Measurements from ENCODE around the gene RANBP9. TPM values are rescaled to one million over a fixed set of nuclear protein-coding genes. Genes with fewer than 3 reads are reported as not detected.
A peak's percentile ranks its signal among the peaks of the same experiment; 100 is the strongest.

RANBP9 gene
- total RNA-seq, 2 experiments from 2014 or later, result 53.3 to 56.2 TPM

- ChIA-PET CTCF (interaction anchor here (0.9 to 1.0 kb wide), 2 partner anchors 9 to 55 kb away, joined by 3 read pairs; no protein-coding TSS in a partner anchor), POLR2A (interaction anchor here (1.1 kb wide), 1 partner anchor 10 kb away, joined by 4 read pairs; no protein-coding TSS in a partner anchor)
- no peak for TF ChIP-seq CTCF (IDR thresholded peaks at IDR 0.05)
- peaks cover 13% of the 10 kb centered on the region for H3K9me3 Mint-ChIP-seq
- H3K36me3 Mint-ChIP-seq (ENCODE audit: low read depth), result peaks cover 43% of the 10 kb centered on the region
- ATAC-seq, result no peak
- H3K27ac Mint-ChIP-seq, result peak overlapping the region; percentile 64
- H3K4me1 Mint-ChIP-seq (ENCODE audit: low read depth), result peaks cover 57% of the 10 kb centered on the region
- DNase-seq, result no peak
- H3K4me3 Mint-ChIP-seq, result no peak overlapping the region
- intact Hi-C loops (cut with micrococcal nuclease), result no loop called here
- no peaks in the 10 kb centered on the region for H3K27me3 Mint-ChIP-seq
Measured at GRCh38 chr6:13679996-13680395, 31.6 kb downstream of the RANBP9 start.

GRCh38 chr6:13678255-13678983, 33.2 kb downstream of the RANBP9 start:
- H3K27ac Mint-ChIP-seq, result no peak overlapping the region
- no peak overlapping the region for H3K4me3 Mint-ChIP-seq
- H3K4me1 Mint-ChIP-seq (ENCODE audit: low read depth), result peaks cover 54% of the 10 kb centered on the region
- DNase-seq, result no peak
- ChIA-PET POLR2A (interaction anchor here (0.6 to 1.4 kb wide), 5 partner anchors 9 to 46 kb away, joined by 3 to 5 read pairs (median 3); partner anchors contain the start of gene RANBP9), CTCF (interaction anchor here (1.2 to 1.7 kb wide), 4 partner anchors 10 to 90 kb away, joined by 3 to 8 read pairs (median 3); no protein-coding TSS in a partner anchor)
- intact Hi-C loops (cut with micrococcal nuclease), result no loop called here
- ATAC-seq, result no peak
- H3K36me3 Mint-ChIP-seq (ENCODE audit: low read depth), result peaks cover 49% of the 10 kb centered on the region
- no peaks in the 10 kb centered on the region for H3K27me3 Mint-ChIP-seq
- no peak for TF ChIP-seq CTCF (IDR thresholded peaks at IDR 0.05)
- peaks cover 13% of the 10 kb centered on the region for H3K9me3 Mint-ChIP-seq

GRCh38 chr6:13677878-13678254, 33.8 kb downstream of the RANBP9 start:
- ATAC-seq, result no peak
- ChIA-PET POLR2A (interaction anchor here (0.8 to 1.4 kb wide), 4 partner anchors 10 to 34 kb away, joined by 3 to 5 read pairs (median 4); partner anchors contain the start of gene RANBP9), CTCF (interaction anchor here (0.9 to 1.7 kb wide), 6 partner anchors 10 to 91 kb away, joined by 3 to 8 read pairs (median 3); partner anchors contain the start of gene NOL7)
- intact Hi-C loops (cut with micrococcal nuclease), result no loop called here
- Mint-ChIP-seq H3K4me3 (no peak overlapping the region), H3K4me1 (ENCODE audit: low read depth) (peaks cover 57% of the 10 kb centered on the region), H3K27me3 (no peaks in the 10 kb centered on the region), H3K36me3 (ENCODE audit: low read depth) (peaks cover 47% of the 10 kb centered on the region), H3K27ac (no peak overlapping the region), H3K9me3 (peaks cover 13% of the 10 kb centered on the region)
- TF ChIP-seq CTCF (IDR thresholded peaks at IDR 0.05), result no peak
- DNase-seq, result no peak

GRCh38 chr6:13676551-13677156, 35.0 kb downstream of the RANBP9 start:
- peaks cover 13% of the 10 kb centered on the region for H3K9me3 Mint-ChIP-seq
- CTCF ChIA-PET, result interaction anchor here (0.9 to 1.2 kb wide), 5 partner anchors 9 to 61 kb away, joined by 3 to 4 read pairs (median 3); partner anchors contain the start of gene NOL7
- no peak for TF ChIP-seq CTCF (IDR thresholded peaks at IDR 0.05)
- DNase-seq (no peak), ATAC-seq (no peak)
- no peaks in the 10 kb centered on the region for H3K27me3 Mint-ChIP-seq
- peaks cover 62% of the 10 kb centered on the region for H3K4me1 Mint-ChIP-seq (ENCODE audit: low read depth)
- no peak overlapping the region for H3K27ac Mint-ChIP-seq
- POLR2A ChIA-PET, result interaction anchor here (1.0 to 1.1 kb wide), 2 partner anchors 35 to 62 kb away, joined by 3 to 4 read pairs; partner anchors contain the start of genes NOL7 and RANBP9
- intact Hi-C loops (cut with micrococcal nuclease), result no loop called here
- peaks cover 47% of the 10 kb centered on the region for H3K36me3 Mint-ChIP-seq (ENCODE audit: low read depth)
- no peak overlapping the region for H3K4me3 Mint-ChIP-seq

All from activated CD8-positive, alpha-beta T cell treated with anti-CD3 and anti-CD28 coated beads for 36 hours (primary cell).